HepG2 (cell line): ENCODE measurements around the gene TLE1. TPM values are rescaled to one million over a fixed set of nuclear protein-coding genes. Genes with fewer than 3 reads are reported as not detected.

Experiments
- KIAA2018 ChIP-seq: sonication (generic); formaldehyde crosslinking; IDR thresholded peaks from 2 replicates; pipeline ENCODE4 v1.5.0; 2020; ENCODE audit warnings: mild to moderate bottlenecking, missing genetic modification reagents, borderline replicate concordance
- MIER2 ChIP-seq: IDR thresholded peaks from 2 replicates; pipeline ENCODE4 v1.6.1; 2016; ENCODE audit warnings: missing biosample characterization, missing genetic modification reagents
- NFIB ChIP-seq: sonication (generic); formaldehyde crosslinking; IDR thresholded peaks from 2 replicates; pipeline ENCODE4 v1.9.0; 2021; ENCODE audit warnings: missing genetic modification reagents, mild to moderate bottlenecking, borderline replicate concordance
- PRPF4 ChIP-seq: fragments of 200-400 bp; formaldehyde crosslinking; IDR thresholded peaks from 2 replicates; pipeline ENCODE4 v1.6.1; 2016; ENCODE audit warnings: low read length, low read depth; ENCODE audit not compliant: poor library complexity, severe bottlenecking
- RFXANK ChIP-seq: IDR thresholded peaks from 2 replicates; pipeline ENCODE4 v1.6.1; 2016
- TRAFD1 ChIP-seq: sonication (generic); formaldehyde crosslinking; IDR thresholded peaks from 2 replicates; pipeline ENCODE4 v1.5.1; 2020; ENCODE audit warnings: missing genetic modification reagents, mild to moderate bottlenecking, borderline replicate concordance
- ZC3H4 ChIP-seq: sonication (generic); formaldehyde crosslinking; IDR thresholded peaks from 2 replicates; pipeline ENCODE4 v1.4.0; 2020; ENCODE audit warnings: missing genetic modification reagents, borderline replicate concordance
- ZNF142 ChIP-seq: sonication (generic); formaldehyde crosslinking; IDR thresholded peaks from 2 replicates; pipeline ENCODE4 v1.4.0; 2020; ENCODE audit warnings: missing genetic modification reagents
- ZNF547 ChIP-seq: sonication (generic); formaldehyde crosslinking; IDR thresholded peaks from 2 replicates; pipeline ENCODE4 v1.5.1; 2020; ENCODE audit warnings: mild to moderate bottlenecking, missing genetic modification reagents
- polyA plus RNA-seq, 8 experiments: library from polyadenylated mRNA; depleted of rRNA in 3 of 8; stranded (reverse) in 7 of 8; unstranded in 1 of 8; fragments of >200 nt; fragmentation: Illumina TruSeq in 4 of 8; extraction: Trizol in 4 of 8; gene quantifications; 2 replicates each; pipeline versions ENCODE4 v1.2.1 to v1.2.3, GENCODE V29; 2011 to 2016; ENCODE audit warnings: low read depth in 4 of 8, missing spikeins in 1 of 8, mixed read lengths in 1 of 8; ENCODE audit not compliant: insufficient read depth in 1 of 8
- total RNA-seq, 5 experiments: library from RNA; depleted of rRNA; stranded (reverse); fragments of >200 nt; fragmentation: Illumina TruSeq; extraction: Trizol; gene quantifications; 2 replicates each; pipeline ENCODE4 v1.2.3, GENCODE V29; 2016; ENCODE audit warnings: low read depth in 1 of 5

Gene TLE1
- total and polyA plus RNA-seq, 2 of the 13 experiments (the other 11 are each of a cell fraction or from before 2014, with no cell fraction given), result 35.9 to 109 TPM

GRCh38 chr9:81686614-81687520, 2.5 kb downstream of the TLE1 start (continued):
- no peak for TF ChIP-seq NFIB (CRISPR knock-in tag)
- TF ChIP-seq PRPF4, result no peak
- peak; percentile 84 for TF ChIP-seq MIER2
- no peak for TF ChIP-seq ZC3H4 (CRISPR knock-in tag)
- peak; percentile 98; the same call in 1 of the 2 replicates for TF ChIP-seq KIAA2018 (CRISPR knock-in tag)
- no peak; the same call in 1 of the 2 replicates for TF ChIP-seq TRAFD1 (CRISPR knock-in tag)
- TF ChIP-seq ZNF547 (CRISPR knock-in tag), result peak; percentile 59; the same call in 1 of the 2 replicates
- TF ChIP-seq ZNF142 (CRISPR knock-in tag), result no peak; the same call in 1 of the 2 replicates
- TF ChIP-seq RFXANK, result no peak
